ENCODE data around the gene PNKD. TPM values are rescaled to one million over a fixed set of nuclear protein-coding genes. Genes with fewer than 3 reads are reported as not detected.
A peak's percentile ranks its signal among the peaks of the same experiment; 100 is the strongest.

PNKD gene
- total RNA-seq, 2 donors from 2014 or later, result 103 to 119 TPM

GRCh38 chr2:218284106-218284811, 13.9 kb downstream of the PNKD start:
- ATAC-seq, result no peak
- peak; percentile 54 to 74 for DNase-seq

DNA sequence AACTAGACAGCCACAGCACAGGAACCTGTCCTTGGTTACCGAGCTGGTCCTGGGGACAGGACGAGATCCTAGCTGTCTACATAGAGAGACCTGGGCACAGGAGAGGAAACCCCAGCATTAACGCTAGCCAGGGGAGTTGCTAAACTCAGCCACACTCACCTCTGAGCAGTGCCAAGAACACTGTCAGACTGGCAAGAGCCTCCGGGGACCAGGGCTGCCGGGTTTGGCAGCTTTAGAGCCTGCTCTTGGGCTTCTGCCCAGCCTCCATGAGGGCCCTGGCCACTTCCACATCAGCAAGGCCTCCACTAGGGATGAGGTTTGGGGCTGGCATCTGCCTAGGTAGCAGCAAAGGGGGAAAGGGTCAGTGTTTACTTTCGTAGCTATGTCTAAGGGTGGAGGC, 15.3 kb downstream of the PNKD start:
- no peak for ATAC-seq
- no peak for DNase-seq
- intact Hi-C loops (cut with DNase I, micrococcal nuclease), result no loop called here

More at GRCh38 chr2:218284106-218284811, 13.9 kb downstream of the PNKD start:
- intact Hi-C loops (cut with DNase I, micrococcal nuclease), result no loop called here

- DNase-seq (peak; percentile 94 to 98), ATAC-seq (peak; percentile 73)
- intact Hi-C loops (cut with DNase I, micrococcal nuclease), result no loop called here
These were observed 16.5 kb downstream of the PNKD start for GRCh38 chr2:218286570-218287459.

GRCh38 chr2:218289639-218290315, 19.5 kb downstream of the PNKD start:
- DNase-seq (no peak), ATAC-seq (peak; percentile 9)
- intact Hi-C loops (cut with DNase I, micrococcal nuclease), result no loop called here

DNA sequence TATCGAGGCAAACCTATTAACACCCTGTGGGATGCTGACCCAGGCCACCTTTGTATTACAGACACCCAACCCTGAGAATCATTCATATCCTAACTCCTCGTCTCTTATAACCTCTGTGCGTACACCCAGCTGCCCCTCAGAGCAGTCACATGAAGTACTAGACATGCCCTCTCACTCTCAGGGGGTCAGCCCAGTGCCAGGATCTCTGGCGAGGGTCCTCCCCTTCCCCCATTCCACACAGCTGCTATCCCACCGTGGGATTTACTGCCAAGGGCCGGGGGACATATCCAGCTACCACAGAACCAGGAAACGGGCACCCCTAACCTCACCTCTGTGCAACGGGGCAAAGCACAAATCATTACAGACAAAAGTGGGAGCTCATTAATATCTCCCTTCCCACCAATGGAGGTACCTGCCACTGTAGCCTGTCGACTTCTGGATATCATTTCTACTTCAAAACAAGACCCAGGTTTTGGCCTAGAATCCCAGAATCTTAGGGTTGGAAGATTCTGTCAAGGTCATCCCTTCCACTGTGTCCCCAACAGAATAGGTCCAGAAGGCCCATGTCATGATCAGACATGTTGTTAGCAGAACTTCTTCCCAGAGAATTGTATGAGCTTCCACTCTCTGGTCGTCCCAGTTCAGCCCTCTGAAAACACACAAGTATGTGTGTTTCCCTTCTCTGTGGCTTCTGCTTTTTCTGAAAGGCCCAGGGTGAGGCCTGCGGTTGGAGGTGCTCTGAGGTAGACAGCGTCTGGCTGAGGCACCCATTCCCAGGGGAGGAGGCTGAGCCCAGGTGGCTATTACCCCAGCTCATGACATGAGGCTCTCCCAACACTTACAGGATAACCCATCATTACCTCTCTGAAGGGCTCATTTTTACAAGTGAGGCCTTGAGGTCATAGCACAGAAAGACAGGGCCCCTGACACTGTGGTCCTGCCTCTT, 20.3 kb downstream of the PNKD start:
- intact Hi-C loops (cut with DNase I, micrococcal nuclease), result no loop called here
- ATAC-seq, result no peak

DNA sequence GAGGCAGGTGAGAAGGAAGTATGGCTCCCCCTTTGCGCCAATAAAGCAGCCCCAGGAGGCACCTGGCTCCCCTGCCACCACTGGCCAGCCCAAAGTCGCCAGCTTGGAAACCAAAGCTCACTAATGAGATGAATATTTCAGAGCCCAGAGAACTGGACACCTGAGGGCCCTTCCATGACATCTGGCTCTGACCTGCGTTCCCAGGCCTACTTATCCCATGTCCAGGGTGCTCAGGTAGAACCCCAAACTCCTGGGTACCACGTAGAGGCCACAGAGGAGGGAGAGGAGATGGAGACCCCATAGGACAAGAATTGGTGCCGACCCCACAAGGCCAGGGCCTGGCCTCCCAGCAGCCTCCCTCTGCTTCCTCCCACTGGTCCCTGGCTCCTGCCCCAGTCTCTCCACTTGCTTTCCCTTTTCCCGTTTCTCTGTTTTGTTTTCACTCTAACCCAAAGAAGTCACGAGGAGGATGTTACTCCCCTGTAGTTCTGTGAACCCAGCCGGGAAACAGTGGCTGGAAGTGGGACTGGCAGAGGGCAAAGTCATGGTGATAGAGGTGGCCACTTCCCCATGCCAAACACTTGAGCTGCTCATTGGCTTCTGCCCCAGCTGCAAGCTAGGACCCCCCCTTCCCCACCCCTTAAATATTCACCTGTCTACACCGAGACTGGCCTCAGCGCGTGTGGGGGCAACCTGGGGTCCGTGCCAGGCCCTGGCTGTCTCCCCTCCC, 21.2 kb downstream of the PNKD start:
- DNase-seq (peak in 1 of 2 donors; percentile 47), ATAC-seq (peak; percentile 8)
- intact Hi-C loops (cut with DNase I, micrococcal nuclease), result no loop called here

More for the DNA sequence above, 20.3 kb downstream of the PNKD start:
- peak in 1 of 2 donors; percentile 53 for DNase-seq

- DNase-seq (peak; percentile 67 to 86), ATAC-seq (peak; percentile 62)
- intact Hi-C loops (cut with DNase I, micrococcal nuclease), result no loop called here
These were observed 22.0 kb downstream of the PNKD start, which contains the start of gene TMBIM1 for GRCh38 chr2:218292048-218293014. TSS of gene TMBIM1 (minus strand) at chr2:218292503. CDS start at chr2:218282141, 10,362 bp downstream.

GRCh38 chr2:218293715-218294429, 23.6 kb downstream of the PNKD start:
- no peak for DNase-seq
- intact Hi-C loops (cut with DNase I, micrococcal nuclease), result no loop called here
- ATAC-seq, result no peak

DNA sequence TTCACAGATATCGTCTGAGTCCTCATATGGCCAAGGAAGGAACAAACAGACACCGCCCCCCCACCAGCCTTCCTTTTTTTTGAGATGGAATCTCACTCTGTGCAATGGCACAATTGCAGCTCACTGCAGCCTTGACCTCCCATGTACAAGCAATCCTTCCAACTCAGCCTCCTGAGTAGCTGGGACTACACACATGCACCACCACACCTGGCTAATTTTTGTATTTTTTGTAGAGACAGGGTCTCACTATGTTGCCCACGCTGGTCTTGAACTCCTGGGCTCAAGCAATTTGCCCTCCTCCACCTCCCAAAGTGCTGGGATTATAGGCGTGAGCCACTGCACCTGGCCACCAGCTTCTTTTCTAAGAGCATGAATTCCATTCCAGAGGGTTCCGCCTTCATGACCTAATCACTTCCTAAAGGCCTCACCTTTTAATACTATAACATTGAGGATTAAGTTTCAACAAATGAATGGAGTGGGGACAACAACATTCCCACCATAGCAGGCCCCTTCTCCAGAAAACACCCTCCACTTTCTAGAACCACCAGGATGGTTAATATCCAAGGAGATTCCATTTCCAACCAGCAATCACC, 24.2 kb downstream of the PNKD start:
- intact Hi-C loops (cut with DNase I, micrococcal nuclease), result no loop called here
- DNase-seq, result no peak
- ATAC-seq, result no peak

DNA sequence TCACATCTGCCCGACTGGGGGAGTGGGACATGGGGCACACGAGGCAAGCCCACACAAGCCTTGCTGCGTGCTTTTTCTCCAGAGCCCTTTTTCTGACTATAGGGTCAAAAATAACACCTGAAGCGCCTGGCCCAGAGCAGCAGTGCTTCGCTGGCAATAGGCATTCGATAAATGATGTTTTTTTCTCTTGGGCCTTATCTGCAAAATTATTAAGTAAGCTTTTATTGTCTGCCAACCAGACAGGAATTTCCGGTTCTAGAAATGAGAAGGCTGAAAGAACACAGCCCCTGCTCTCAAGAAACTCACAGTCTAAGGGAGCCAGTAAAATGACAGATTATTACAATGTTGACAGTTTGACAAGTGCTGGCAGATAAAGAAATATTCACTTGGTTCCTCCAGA, 24.7 kb downstream of the PNKD start:
- intact Hi-C loops (cut with DNase I, micrococcal nuclease), result no loop called here
- DNase-seq, result no peak
- peak; percentile 11 for ATAC-seq

- no peak for DNase-seq
- no peak for ATAC-seq
- intact Hi-C loops (cut with DNase I, micrococcal nuclease), result no loop called here
These were observed 25.9 kb downstream of the PNKD start for GRCh38 chr2:218296200-218296599.

DNA sequence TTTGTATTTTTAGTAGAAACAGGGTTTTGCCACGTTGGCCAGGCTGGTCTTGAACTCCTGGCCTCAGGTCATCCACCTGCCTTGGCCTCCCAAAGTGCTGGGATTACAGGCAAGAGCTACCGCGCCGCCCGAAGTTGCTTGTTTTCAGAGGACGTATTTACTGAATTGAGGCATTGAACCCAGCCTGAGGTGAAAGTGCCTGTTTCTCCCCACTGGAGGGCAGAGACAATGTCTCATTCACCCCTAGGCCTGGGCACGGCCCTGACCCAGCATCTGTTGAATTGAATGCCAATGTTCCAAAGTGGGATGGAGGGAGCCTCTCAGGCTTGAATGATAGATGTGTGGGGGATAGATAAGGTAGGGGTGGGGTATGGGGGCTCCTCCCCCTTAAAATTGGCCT, 26.5 kb downstream of the PNKD start:
- no peak for ATAC-seq
- intact Hi-C loops (cut with DNase I, micrococcal nuclease), result no loop called here
- DNase-seq, result no peak

DNA sequence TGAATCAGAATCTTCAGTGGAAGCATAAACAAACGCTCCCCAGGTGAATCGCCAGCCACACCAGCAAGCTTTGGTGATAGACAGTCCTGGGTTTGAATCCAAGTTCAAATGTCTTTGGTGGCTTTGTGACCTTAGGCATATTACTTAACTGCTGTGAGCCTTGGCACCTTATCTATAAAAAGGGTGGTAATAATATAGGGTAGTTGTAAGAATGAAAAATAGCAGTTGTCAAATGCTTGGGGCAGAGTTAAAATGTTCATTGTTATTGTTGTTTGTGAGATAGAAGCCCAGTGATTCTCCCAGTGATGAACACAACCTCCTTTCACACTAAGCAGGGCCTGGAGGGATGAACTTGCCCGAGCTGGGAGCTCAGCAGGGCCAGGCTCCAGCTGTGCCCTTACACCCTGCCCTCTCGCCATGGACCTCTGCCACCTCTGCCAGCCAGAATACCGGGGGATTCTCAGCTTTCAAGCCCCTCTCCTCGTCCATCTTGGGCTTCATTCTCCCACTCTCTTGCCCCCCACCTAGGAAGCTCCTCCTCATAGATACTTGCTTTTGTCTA, 28.1 kb downstream of the PNKD start:
- intact Hi-C loops (cut with DNase I, micrococcal nuclease), result no loop called here
- DNase-seq (no peak), ATAC-seq (no peak)

- ATAC-seq, result peak; percentile 23
- intact Hi-C loops (cut with DNase I, micrococcal nuclease), result loop anchor here (5.0 to 10.0 kb wide), 3 partner anchors 55 to 97 kb away; partner anchors contain the start of genes CATIP (in 2 of the 2) and CTDSP1 (in 1 of the 2)
- no peak for DNase-seq
These were observed 29.8 kb downstream of the PNKD start for GRCh38 chr2:218300141-218300540.

All from left colon (tissue), 2 donors.